IMR-90 (cell line): ENCODE measurements around the gene DBNDD2. TPM values are rescaled to one million over a fixed set of nuclear protein-coding genes. Genes with fewer than 3 reads are reported as not detected.

Experiments used
- ATAC-seq: fragments of 200-7000 bp; cut with Tn5 transposase; 2 replicates; pipeline ENCODE4 v1.9.1; 2020; ENCODE audit warnings: low read depth, mild to moderate bottlenecking, moderate library complexity
- BruUV-seq: library from RNA; stranded (reverse); fragments of 400-500 nt; replicated peaks from 2 replicates; lab custom pipeline; 2021; lab: Mats Ljungman, UMichigan
- CTCF ChIA-PET: fragments of 300-600 bp; formaldehyde crosslinking; extraction: SDS; loops from one replicate; lab custom pipeline; 2021; ENCODE audit warnings: antibody characterized with exemption; lab: Yijun Ruan, JAX
- POLR2A ChIA-PET: fragments of 300-600 bp; sonication (Branson Sonifier 250); formaldehyde crosslinking; loops from one replicate; lab custom pipeline; 2022; ENCODE audit warnings: antibody characterized with exemption; ENCODE audit not compliant: unreplicated experiment; lab: Charles Lee
- DNase-seq: peaks from one replicate; pipeline ENCODE4 v3.0.0; 2013
- H2AFZ ChIP-seq: replicated peaks from 2 replicates; pipeline ENCODE3; 2013; ENCODE audit warnings: low read length, mild to moderate bottlenecking; ENCODE audit not compliant: poor library complexity
- H2AK5ac ChIP-seq: 2 replicates; pipeline ENCODE4 v1.6.1; 2013; ENCODE audit warnings: low read depth, low read length, inconsistent platforms
- H2AK9ac ChIP-seq: replicated peaks from 2 replicates; pipeline ENCODE3; 2013; ENCODE audit warnings: mild to moderate bottlenecking, low read depth, low read length, moderate library complexity; ENCODE audit not compliant: poor library complexity
- H2BK120ac ChIP-seq: 2 replicates; pipeline ENCODE4 v1.6.1; 2013; ENCODE audit warnings: low read depth, low read length, inconsistent platforms
- H2BK15ac ChIP-seq: 3 replicates; pipeline ENCODE4 v1.6.1; 2013; ENCODE audit warnings: low read depth, low read length, inconsistent platforms
- H2BK20ac ChIP-seq: 2 replicates; pipeline ENCODE4 v1.6.1; 2013; ENCODE audit warnings: low read depth, mild to moderate bottlenecking, inconsistent platforms, low read length, moderate library complexity
- H2BK5ac ChIP-seq: 2 replicates; pipeline ENCODE4 v1.6.1; 2013; ENCODE audit warnings: mild to moderate bottlenecking, low read depth, low read length, inconsistent platforms; ENCODE audit not compliant: poor library complexity, severe bottlenecking
- H3K14ac ChIP-seq: replicated peaks from 2 replicates; pipeline ENCODE4 v1.6.1; 2013; ENCODE audit warnings: low read depth, low read length, inconsistent platforms
- H3K18ac ChIP-seq: 2 replicates; pipeline ENCODE4 v1.6.1; 2013; ENCODE audit warnings: low read depth, low read length, control low read depth
- H3K23ac ChIP-seq: 2 replicates; pipeline ENCODE4 v1.6.1; 2013; ENCODE audit warnings: low read depth, low read length, inconsistent platforms
- H3K27ac ChIP-seq: 2 replicates; pipeline ENCODE4 v1.5.1; 2013; ENCODE audit warnings: mild to moderate bottlenecking, control low read depth, low read length; ENCODE audit not compliant: insufficient read depth
- H3K27me3 ChIP-seq: 2 replicates; pipeline ENCODE4 v1.6.1; 2013; ENCODE audit warnings: low read length; ENCODE audit not compliant: control insufficient read depth, insufficient read depth
- H3K36me3 ChIP-seq: 2 replicates; pipeline ENCODE4 v1.6.1; 2013; ENCODE audit warnings: low read length, mixed read lengths; ENCODE audit not compliant: control insufficient read depth, insufficient read depth
- H3K4ac ChIP-seq: 2 replicates; pipeline ENCODE4 v1.6.1; 2013; ENCODE audit warnings: low read depth, low read length, inconsistent platforms
- H3K4me1 ChIP-seq: 2 replicates; pipeline ENCODE4 v1.6.1; 2013; ENCODE audit warnings: low read length, mixed read lengths; ENCODE audit not compliant: control insufficient read depth, insufficient read depth
- H3K4me2 ChIP-seq: 2 replicates; pipeline ENCODE4 v1.6.1; 2013; ENCODE audit warnings: low read depth, mild to moderate bottlenecking, control low read depth, low read length, moderate library complexity
- H3K4me3 ChIP-seq: 2 replicates; pipeline ENCODE4 v1.5.1; 2013; ENCODE audit warnings: low read depth, mild to moderate bottlenecking, control low read depth, low read length, moderate library complexity; ENCODE audit not compliant: insufficient read depth
- H3K56ac ChIP-seq: 2 replicates; pipeline ENCODE4 v1.6.1; 2013; ENCODE audit warnings: low read length, inconsistent platforms; ENCODE audit not compliant: insufficient read depth; ENCODE audit errors: extremely low read depth
- H3K79me1 ChIP-seq, 2 experiments: 2 replicates each; pipeline ENCODE4 v1.6.1; 2013; ENCODE audit warnings: low read length in 2 of 2, inconsistent platforms in 1 of 2, low read depth in 1 of 2
- H3K9ac ChIP-seq: 2 replicates; pipeline ENCODE4 v1.6.1; 2013; ENCODE audit warnings: low read depth, low read length, control low read depth
- H3K9me1 ChIP-seq: 2 replicates; pipeline ENCODE4 v1.6.1; 2013; ENCODE audit warnings: low read length, inconsistent platforms; ENCODE audit not compliant: insufficient read depth
- H3K9me3 ChIP-seq: 2 replicates; pipeline ENCODE4 v1.6.1; 2013; ENCODE audit warnings: low read length; ENCODE audit not compliant: control insufficient read depth, insufficient read depth
- H4K20me1 ChIP-seq: 2 replicates; pipeline ENCODE4 v1.6.1; 2013; ENCODE audit warnings: low read length, inconsistent platforms; ENCODE audit not compliant: insufficient read depth
- H4K5ac ChIP-seq: 2 replicates; pipeline ENCODE4 v1.6.1; 2013; ENCODE audit warnings: mild to moderate bottlenecking, low read depth, low read length, control low read depth
- H4K8ac ChIP-seq, 2 experiments: 2 replicates each; pipeline ENCODE4 v1.6.1; 2013; ENCODE audit warnings: low read depth in 2 of 2, low read length in 2 of 2, control low read depth in 1 of 2, inconsistent platforms in 1 of 2
- H4K91ac ChIP-seq: 2 replicates; pipeline ENCODE4 v1.6.1; 2013; ENCODE audit warnings: low read depth, low read length, inconsistent platforms; ENCODE audit not compliant: insufficient read depth
- BHLHE40 ChIP-seq: fragments of 150-350 bp; IDR thresholded peaks from 2 replicates; pipeline ENCODE4 v1.6.1; 2016; ENCODE audit warnings: mild to moderate bottlenecking, low read depth, low read length
- CEBPB ChIP-seq: IDR thresholded peaks from 2 replicates; pipeline ENCODE4 v1.6.1; 2012; ENCODE audit warnings: low read depth, low read length, improper control_type of control experiment
- CTCF ChIP-seq: conservative IDR thresholded peaks from 2 replicates; pipeline ENCODE4 v1.5.1; 2012; ENCODE audit warnings: mild to moderate bottlenecking, low read depth, low read length, improper control_type of control experiment
- FOS ChIP-seq: fragments of 150-350 bp; IDR thresholded peaks from 2 replicates; pipeline ENCODE4 v1.6.1; 2016; ENCODE audit warnings: low read depth, low read length
- MAZ ChIP-seq: IDR thresholded peaks from 2 replicates; pipeline ENCODE4 v1.6.1; 2012; ENCODE audit warnings: low read depth, mild to moderate bottlenecking, low read length, improper control_type of control experiment, moderate library complexity, borderline replicate concordance
- POLR2A ChIP-seq: IDR thresholded peaks from 2 replicates; pipeline ENCODE4 v1.6.1; 2012; ENCODE audit warnings: mild to moderate bottlenecking, low read depth, low read length
- RAD21 ChIP-seq: IDR thresholded peaks from 2 replicates; pipeline ENCODE4 v1.6.1; 2012; ENCODE audit warnings: low read length, improper control_type of control experiment
- RCOR1 ChIP-seq: IDR thresholded peaks from 2 replicates; pipeline ENCODE4 v1.6.1; 2012; ENCODE audit warnings: mild to moderate bottlenecking, low read length, improper control_type of control experiment; ENCODE audit not compliant: insufficient replicate concordance
- RFX5 ChIP-seq: IDR thresholded peaks from 2 replicates; pipeline ENCODE4 v1.8.0; 2012; ENCODE audit warnings: low read depth, mild to moderate bottlenecking, low read length, moderate library complexity
- SMC3 ChIP-seq: fragments of 150-350 bp; IDR thresholded peaks from 2 replicates; pipeline ENCODE4 v1.6.1; 2016; ENCODE audit warnings: low read depth, mild to moderate bottlenecking, antibody characterized with exemption, low read length, moderate library complexity
- USF2 ChIP-seq: fragments of 150-350 bp; IDR thresholded peaks from 2 replicates; pipeline ENCODE4 v1.6.1; 2017; ENCODE audit warnings: mild to moderate bottlenecking, antibody characterized with exemption, low read length, low read depth
- WGBS, 2 experiments: methylation state at CpG; one replicate each; pipeline versions ENCODE4 v1.1.5 to v1.1.7; 2013; ENCODE audit warnings: missing lambda C conversion rate in 2 of 2; ENCODE audit not compliant: insufficient read length in 1 of 2; ENCODE audit errors: extremely low coverage in 2 of 2; 5-methylcytosine and 5-hydroxymethylcytosine counted together
- dilution Hi-C: fragments of 300-500 bp; cut with HindIII; formaldehyde crosslinking; loops from one replicate; pipeline ENCODE4 v1.14.3; 2018; ENCODE audit warnings: low sequenced_read_pairs; ENCODE audit not compliant: unreplicated experiment
- in situ Hi-C: fragments of 300-500 bp; cut with MboI; formaldehyde crosslinking; loops from 3 replicates; pipeline ENCODE4 v1.14.3; 2019; ENCODE audit warnings: low sequenced_read_pairs, inconsistent platforms, mixed read lengths
- intact Hi-C: fragments of 100-400 bp; cut with micrococcal nuclease; formaldehyde crosslinking; loops from 2 replicates; pipeline ENCODE4 v1.10.0; 2022
- polyA plus RNA-seq, 3 experiments: library from polyadenylated mRNA; depleted of rRNA; stranded (reverse); fragments of >200 nt; gene quantifications; 2 replicates each; pipeline ENCODE4 v1.2.3, GENCODE V29; 2012; ENCODE audit warnings: low replicate concordance in 1 of 3
- total RNA-seq: library from RNA; depleted of rRNA; stranded (reverse); fragments of >200 nt; gene quantifications from 2 replicates; pipeline ENCODE4 v1.2.3, GENCODE V29; 2012
- TF ChIP-seq, protein P1 (sequence below): fragments of 150-350 bp; IDR thresholded peaks from 2 replicates; pipeline ENCODE4 v1.6.1; 2016; ENCODE audit warnings: low read depth, mild to moderate bottlenecking, low read length, moderate library complexity, borderline replicate concordance

Gene DBNDD2
- total and polyA plus RNA-seq, 2 of the 4 experiments (the other 2 are of a cell fraction): 1.3 to 9.3 TPM

- Histone ChIP-seq H3K9me3 (no peaks in the 10 kb centered on the region), H3K27ac (no peak overlapping the region), H3K14ac (no peak overlapping the region), H3K79me1 (no peaks in the 10 kb centered on the region), H2AFZ (no peak overlapping the region), H3K9me1 (no peaks in the 10 kb centered on the region), H2BK5ac (no peak overlapping the region), H4K5ac (no peak overlapping the region), H2AK9ac (no peak overlapping the region), H2BK120ac (no peak overlapping the region), H2BK20ac (no peak overlapping the region), H3K56ac (no peak overlapping the region), H3K4me1 (no peaks in the 10 kb centered on the region), H2BK15ac (no peak overlapping the region), H3K18ac (no peak overlapping the region), H2AK5ac (no peak overlapping the region), H3K4ac (no peak overlapping the region), H3K27me3 (no peaks in the 10 kb centered on the region), H4K91ac (no peak overlapping the region), H3K9ac (no peak overlapping the region), H3K23ac (no peak overlapping the region), H3K36me3 (no peaks in the 10 kb centered on the region), H4K20me1 (no peaks in the 10 kb centered on the region), H4K8ac (no peak overlapping the region), H3K4me3 (no peak overlapping the region), H3K4me2 (no peak overlapping the region)
- in situ Hi-C loops (no loop called here), dilution Hi-C loops (no loop called here), intact Hi-C loops (no loop called here)
- TF ChIP-seq MAZ (no peak), BHLHE40 (no peak), CEBPB (no peak), SMC3 (no peak), CTCF (no peak), FOS (no peak), USF2 (no peak), RAD21 (no peak), RCOR1 (no peak), RFX5 (no peak), POLR2A (no peak)
- TF ChIP-seq, protein P1, sequence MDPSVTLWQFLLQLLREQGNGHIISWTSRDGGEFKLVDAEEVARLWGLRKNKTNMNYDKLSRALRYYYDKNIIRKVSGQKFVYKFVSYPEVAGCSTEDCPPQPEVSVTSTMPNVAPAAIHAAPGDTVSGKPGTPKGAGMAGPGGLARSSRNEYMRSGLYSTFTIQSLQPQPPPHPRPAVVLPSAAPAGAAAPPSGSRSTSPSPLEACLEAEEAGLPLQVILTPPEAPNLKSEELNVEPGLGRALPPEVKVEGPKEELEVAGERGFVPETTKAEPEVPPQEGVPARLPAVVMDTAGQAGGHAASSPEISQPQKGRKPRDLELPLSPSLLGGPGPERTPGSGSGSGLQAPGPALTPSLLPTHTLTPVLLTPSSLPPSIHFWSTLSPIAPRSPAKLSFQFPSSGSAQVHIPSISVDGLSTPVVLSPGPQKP: no peak
- CTCF ChIA-PET: interaction anchor here (0.6 to 1.2 kb wide), 3 partner anchors 18 to 789 kb away, joined by 3 to 6 read pairs (median 3); no protein-coding TSS in a partner anchor
- POLR2A ChIA-PET: no interaction called here
- ATAC-seq (no peak), DNase-seq (no peak)
- WGBS, 2 experiments: no CpG with 5 or more reads among the region's 2 CpGs
- BruUV-seq: no TSS peak
These were observed 16.5 kb upstream of the DBNDD2 start for GRCh38 chr20:45391559-45391958.
